GM19193 (cell line): Measurements from ENCODE around the gene LRRC8D.

Source experiments
- POLR2A ChIP-seq: IDR thresholded peaks from 4 replicates; pipeline ENCODE4 v1.6.1; 2011; ENCODE audit not compliant: insufficient read depth, insufficient read length; ENCODE audit errors: extremely low read depth

Gene LRRC8D

GRCh38 chr1:89820422-89821321 lies at the start of gene LRRC8D:
LRRC8D (plus strand) TSS chr1:89821032; CDS start chr1:89933069, 112,037 bp downstream.
- peak; percentile 72 for TF ChIP-seq POLR2A

- no peak for TF ChIP-seq POLR2A
These were observed 48.8 kb upstream of the LRRC8D start for GRCh38 chr1:89771991-89772560.

GRCh38 chr1:89779151-89779940 lies 41.5 kb upstream of the LRRC8D start:
- TF ChIP-seq POLR2A, result no peak

GRCh38 chr1:89780721-89781120 lies 40.1 kb upstream of the LRRC8D start:
- no peak for TF ChIP-seq POLR2A

GRCh38 chr1:89781494-89782126 lies 39.2 kb upstream of the LRRC8D start:
- TF ChIP-seq POLR2A, result no peak

- no peak for TF ChIP-seq POLR2A
These were observed 34.1 kb upstream of the LRRC8D start for GRCh38 chr1:89786628-89787214.

- no peak for TF ChIP-seq POLR2A
These were observed 30.2 kb upstream of the LRRC8D start for GRCh38 chr1:89790592-89790991.

GRCh38 chr1:89791064-89791726 lies 29.6 kb upstream of the LRRC8D start:
- TF ChIP-seq POLR2A, result no peak

GRCh38 chr1:89794406-89794805 lies 26.4 kb upstream of the LRRC8D start:
- no peak for TF ChIP-seq POLR2A

- TF ChIP-seq POLR2A, result no peak
These were observed 21.3 kb upstream of the LRRC8D start for GRCh38 chr1:89799495-89799894.

- no peak for TF ChIP-seq POLR2A
These were observed 20.7 kb upstream of the LRRC8D start for GRCh38 chr1:89800022-89800655.

GRCh38 chr1:89800718-89801117 lies 20.1 kb upstream of the LRRC8D start:
- TF ChIP-seq POLR2A, result no peak

GRCh38 chr1:89802051-89802450 lies 18.8 kb upstream of the LRRC8D start:
- TF ChIP-seq POLR2A, result no peak
